ENCODE data around the gene COX6B2.

- TF ChIP-seq CTCF (IDR thresholded peaks at IDR 0.05) (no peak), POLR2AphosphoS5 (IDR thresholded peaks at IDR 0.05) (no peak)
Measured at GRCh38 chr19:55373993-55374757, 19.7 kb upstream of the COX6B2 start.
